Kidney (tissue), 14 donors: ENCODE data around the gene PXDC1. TPM values are rescaled to one million over a fixed set of nuclear protein-coding genes. Genes with fewer than 3 reads are reported as not detected.

ENCODE experiments used
- DNase-seq, 5 donors: peaks; one replicate each; pipeline ENCODE4 v3.0.0-alpha.2; 2013 to 2020
- FAIRE-seq: peaks from 2 replicates; lab custom pipeline; 2012; peaks lifted over from hg19 to GRCh38; lab: Jason Lieb, UNC
- H3K27ac ChIP-seq, 2 donors: one replicate each; pipeline ENCODE4 v1.7.0; 2013; ENCODE audit warnings: low read depth in 2 of 2, low read length in 2 of 2, inconsistent platforms in 1 of 2
- H3K27me3 ChIP-seq: one replicate; pipeline ENCODE4 v1.7.1; 2013; ENCODE audit warnings: low read length, inconsistent platforms; ENCODE audit not compliant: control insufficient read depth, insufficient read depth
- H3K36me3 ChIP-seq, 3 donors: one replicate each; pipeline versions ENCODE4 v1.7.0 to v1.7.1; 2013; ENCODE audit warnings: low read length in 3 of 3, control low read depth in 1 of 3, inconsistent platforms in 1 of 3; ENCODE audit not compliant: insufficient read depth in 3 of 3, control insufficient read depth in 2 of 3
- H3K4me1 ChIP-seq, 3 donors: one replicate each; pipeline versions ENCODE4 v1.7.0 to v1.7.1; 2013; ENCODE audit warnings: low read length in 3 of 3, inconsistent platforms in 1 of 3, low read depth in 1 of 3; ENCODE audit not compliant: control insufficient read depth in 2 of 3, insufficient read depth in 2 of 3
- H3K4me3 ChIP-seq, 3 donors: one replicate each; pipeline versions ENCODE4 v1.7.0 to v1.8.1; 2013; ENCODE audit warnings: low read length in 3 of 3, control low read depth in 1 of 3, inconsistent platforms in 1 of 3
- H3K9ac ChIP-seq, 3 donors: one replicate each; pipeline versions ENCODE4 v1.7.0 to v1.7.1; 2013; ENCODE audit warnings: low read length in 3 of 3, control low read depth in 1 of 3, inconsistent platforms in 1 of 3
- H3K9me3 ChIP-seq, 3 donors: one replicate each; pipeline versions ENCODE4 v1.7.0 to v1.7.1; 2013; ENCODE audit warnings: low read length in 3 of 3, control low read depth in 1 of 3, inconsistent platforms in 1 of 3; ENCODE audit not compliant: control insufficient read depth in 2 of 3, insufficient read depth in 1 of 3
- intact Hi-C: fragments of 100-400 bp; cut with DNase I; formaldehyde crosslinking; loops from one replicate; pipeline ENCODE4 v1.11.1; 2022
- polyA plus RNA-seq: library from polyadenylated mRNA; stranded (reverse); fragments of 350-450 nt; fragmentation: Illumina TruSeq; extraction: RNeasy Lipid Tissue Mini Kit (QIAGEN cat#74804); gene quantifications from one replicate; pipeline ENCODE4 v1.2.3, GENCODE V29; 2014; ENCODE audit warnings: low read depth, low replicate concordance; ENCODE audit not compliant: insufficient read depth
- total RNA-seq: library from RNA; stranded (reverse); fragmentation: NEBNext Ultra II Directional; extraction: Animal tissue kit (Norgen Biotek cat#: 25700); gene quantifications from one replicate; pipeline ENCODE4 v1.2.1, GENCODE V29; 2021
- TF ChIP-seq, protein P1 (sequence below): IDR thresholded peaks from 3 replicates; pipeline ENCODE4 v1.5.1; 2012; ENCODE audit warnings: mild to moderate bottlenecking, moderate library complexity, borderline replicate concordance; ENCODE audit not compliant: insufficient read depth; ENCODE audit errors: extremely low read depth
- donor health status: control.
- donor health status: control.
- donor health status: control.
- donor health status: control.
- donor health status: control.
- donor health status: DM: yes; HTN: yes; CAD: no.
- donor health status: Normal renal cell carcinoma (clear cell type).

Gene PXDC1
- total and polyA plus RNA-seq, 2 donors from 2014 or later: 28.9 to 35.0 TPM

DNA sequence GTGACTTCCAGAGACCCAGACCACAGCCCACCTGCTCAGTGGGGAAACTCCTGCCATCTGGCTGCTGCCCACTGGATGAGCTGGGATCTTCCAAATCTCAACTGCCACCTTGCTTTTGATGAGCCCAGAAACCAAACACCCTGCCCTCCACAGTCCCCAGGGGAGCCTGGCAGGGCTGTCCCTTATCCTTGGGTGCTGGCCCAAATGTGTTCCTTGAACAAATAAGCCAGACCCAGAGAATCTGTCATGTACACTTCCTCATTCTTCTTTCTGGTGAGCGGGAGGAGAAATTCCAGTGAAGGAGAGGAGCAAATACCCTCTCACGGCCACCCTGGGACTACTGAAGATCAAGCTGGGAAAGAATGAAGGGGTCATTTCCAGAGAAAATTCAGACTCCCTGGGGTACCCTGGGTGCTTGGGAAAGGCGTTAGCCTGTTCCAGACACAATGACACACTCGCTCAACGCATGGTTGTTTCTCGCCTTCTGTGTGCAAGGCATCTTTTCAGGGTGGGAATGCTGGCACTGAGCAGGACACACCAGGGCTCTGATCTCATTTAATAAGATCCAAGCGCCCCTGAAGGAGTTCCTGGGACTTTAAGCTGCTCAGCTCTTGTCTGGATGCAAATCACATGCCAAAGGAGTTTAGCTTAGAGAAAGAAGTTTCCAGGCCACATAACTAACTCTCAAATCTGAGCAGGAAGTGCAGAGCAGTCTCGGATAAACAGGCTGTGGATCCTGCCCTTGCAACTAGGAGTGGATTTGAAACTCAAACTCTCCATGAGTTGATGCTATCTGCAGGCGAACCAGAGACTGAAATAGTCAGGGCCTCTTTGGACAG, 38.5 kb downstream of the PXDC1 start:
- TF ChIP-seq, protein P1, sequence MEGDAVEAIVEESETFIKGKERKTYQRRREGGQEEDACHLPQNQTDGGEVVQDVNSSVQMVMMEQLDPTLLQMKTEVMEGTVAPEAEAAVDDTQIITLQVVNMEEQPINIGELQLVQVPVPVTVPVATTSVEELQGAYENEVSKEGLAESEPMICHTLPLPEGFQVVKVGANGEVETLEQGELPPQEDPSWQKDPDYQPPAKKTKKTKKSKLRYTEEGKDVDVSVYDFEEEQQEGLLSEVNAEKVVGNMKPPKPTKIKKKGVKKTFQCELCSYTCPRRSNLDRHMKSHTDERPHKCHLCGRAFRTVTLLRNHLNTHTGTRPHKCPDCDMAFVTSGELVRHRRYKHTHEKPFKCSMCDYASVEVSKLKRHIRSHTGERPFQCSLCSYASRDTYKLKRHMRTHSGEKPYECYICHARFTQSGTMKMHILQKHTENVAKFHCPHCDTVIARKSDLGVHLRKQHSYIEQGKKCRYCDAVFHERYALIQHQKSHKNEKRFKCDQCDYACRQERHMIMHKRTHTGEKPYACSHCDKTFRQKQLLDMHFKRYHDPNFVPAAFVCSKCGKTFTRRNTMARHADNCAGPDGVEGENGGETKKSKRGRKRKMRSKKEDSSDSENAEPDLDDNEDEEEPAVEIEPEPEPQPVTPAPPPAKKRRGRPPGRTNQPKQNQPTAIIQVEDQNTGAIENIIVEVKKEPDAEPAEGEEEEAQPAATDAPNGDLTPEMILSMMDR: no peak
- Histone ChIP-seq H3K27ac (no peak overlapping the region), H3K4me1 (no peaks in the 10 kb centered on the region), H3K9me3 (no peaks in the 10 kb centered on the region), H3K9ac (no peak overlapping the region), H3K27me3 (no peaks in the 10 kb centered on the region), H3K4me3 (no peak overlapping the region), H3K36me3 (no peaks in the 10 kb centered on the region)
- no peak for FAIRE-seq
- no peak for DNase-seq
- intact Hi-C loops: no loop called here

DNA sequence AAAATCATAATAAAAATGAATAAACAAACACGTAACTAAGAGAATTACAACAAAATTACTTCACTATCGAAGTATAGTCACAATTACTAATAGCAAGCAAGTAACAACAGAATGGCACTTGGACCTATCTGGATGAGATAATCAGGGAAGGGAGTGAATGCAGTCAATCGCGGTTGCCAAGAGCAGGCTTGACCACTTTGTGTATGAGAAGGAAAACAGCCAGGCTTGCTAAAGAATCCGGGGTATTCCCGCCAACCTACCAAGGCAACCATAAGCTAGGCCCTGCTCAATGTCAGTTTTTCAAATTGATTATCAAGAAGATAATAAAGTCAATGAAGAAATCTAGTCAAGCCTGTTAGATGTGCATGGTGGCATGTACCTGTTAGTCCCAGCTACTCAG, 39.7 kb downstream of the PXDC1 start:
- Histone ChIP-seq H3K4me1 (no peaks in the 10 kb centered on the region), H3K4me3 (no peak overlapping the region), H3K9ac (no peak overlapping the region), H3K27ac (no peak overlapping the region), H3K36me3 (no peaks in the 10 kb centered on the region), H3K27me3 (no peaks in the 10 kb centered on the region), H3K9me3 (peaks cover 0 to 1% (median 0%) of the 10 kb centered on the region in 3 donors)
- no peak for FAIRE-seq
- TF ChIP-seq, protein P1: no peak
- intact Hi-C loops: no loop called here
- no peak for DNase-seq

DNA sequence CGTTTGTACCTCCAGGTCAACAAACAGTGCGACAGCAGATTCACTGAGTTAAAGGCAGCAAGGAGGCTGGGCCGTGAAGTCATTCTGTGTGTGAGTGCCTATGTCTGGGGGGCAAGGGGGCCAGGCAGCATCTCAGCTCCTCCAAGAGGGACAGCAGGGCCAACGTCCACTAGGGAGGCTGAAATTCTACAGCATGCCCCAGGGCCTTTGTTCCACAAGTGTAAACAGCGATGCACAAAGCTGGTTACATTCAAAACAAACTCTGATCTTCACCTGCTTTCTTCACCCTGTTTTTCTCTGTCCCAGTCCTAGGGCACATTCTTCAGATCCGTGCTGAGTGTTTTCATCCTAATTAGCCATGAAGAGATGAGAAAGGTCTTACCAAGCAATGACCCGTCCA, 41.1 kb downstream of the PXDC1 start:
- FAIRE-seq (no peak), DNase-seq (no peak)
- Histone ChIP-seq H3K9ac (no peak overlapping the region), H3K36me3 (no peaks in the 10 kb centered on the region), H3K9me3 (peaks cover 0 to 6% (median 0%) of the 10 kb centered on the region in 3 donors), H3K4me3 (no peak overlapping the region), H3K27me3 (no peaks in the 10 kb centered on the region), H3K27ac (no peak overlapping the region), H3K4me1 (no peaks in the 10 kb centered on the region)
- TF ChIP-seq, protein P1: no peak
- intact Hi-C loops: no loop called here
